TTC549 (cell line): ENCODE data around the gene FGF12.
"Not testable (repeated sequence)": the region's sequence is repeated elsewhere in the genome, so short reads cannot be mapped to it uniquely, and the experiment has no call there.

Experiments
- FAIRE-seq: peaks from 2 replicates; lab custom pipeline; 2012; peaks lifted over from hg19 to GRCh38; lab: Jason Lieb, UNC

The FGF12 gene

GRCh38 chr3:192577811-192578210 lies 149.5 kb downstream of the FGF12 start:
- FAIRE-seq: no peak

DNA sequence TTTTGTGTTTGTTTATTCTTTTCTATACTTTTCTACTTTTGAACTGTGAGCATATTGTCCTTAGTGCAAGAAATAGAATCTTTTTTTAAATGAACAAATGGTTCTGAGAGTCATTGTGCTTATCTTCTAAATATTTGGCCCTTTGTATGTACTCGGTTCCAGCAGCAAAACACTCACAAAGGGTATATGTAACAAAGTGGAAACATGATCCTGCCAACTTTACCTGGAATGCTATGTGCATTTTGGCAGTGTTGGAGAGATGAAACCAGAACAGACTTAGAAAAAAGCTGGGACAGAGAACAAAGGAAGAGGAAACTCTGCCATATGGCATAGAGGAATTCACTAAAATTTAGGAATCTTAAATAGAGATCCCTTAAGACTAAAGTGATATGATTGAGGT lies 150.1 kb downstream of the FGF12 start:
- FAIRE-seq: no peak

- FAIRE-seq: not testable (repeated sequence)
These were observed 150.6 kb downstream of the FGF12 start for GRCh38 chr3:192576704-192577103.

GRCh38 chr3:192575879-192576506 lies 151.3 kb downstream of the FGF12 start:
- no peak for FAIRE-seq

DNA sequence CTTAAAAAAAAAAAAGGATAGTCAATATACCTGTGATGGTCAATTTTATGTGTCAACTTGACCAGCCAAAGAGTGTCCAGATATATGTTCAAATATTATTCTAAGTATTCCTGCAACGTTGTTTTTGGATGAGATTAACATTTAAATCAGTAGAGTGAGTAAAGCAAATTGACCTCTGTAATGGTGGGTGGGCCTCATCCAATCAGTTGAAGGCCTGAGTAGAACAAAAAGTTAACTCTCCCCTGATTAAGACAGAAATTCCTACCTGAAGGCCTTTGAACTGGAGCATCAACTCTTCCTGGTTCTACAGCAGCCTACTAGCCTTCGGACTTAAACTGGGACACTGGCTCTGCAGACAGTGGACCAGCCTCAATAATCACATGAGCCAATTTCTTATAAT lies 154.1 kb downstream of the FGF12 start:
- FAIRE-seq: no peak

GRCh38 chr3:192570821-192571791 lies 156.2 kb downstream of the FGF12 start:
- FAIRE-seq: no peak

- no peak for FAIRE-seq
These were observed 157.0 kb downstream of the FGF12 start for GRCh38 chr3:192570315-192570714.

- peak; percentile 77 for FAIRE-seq
These were observed 160.5 kb downstream of the FGF12 start for GRCh38 chr3:192566706-192567290.

GRCh38 chr3:192564611-192565010 lies 162.7 kb downstream of the FGF12 start:
- no peak for FAIRE-seq

DNA sequence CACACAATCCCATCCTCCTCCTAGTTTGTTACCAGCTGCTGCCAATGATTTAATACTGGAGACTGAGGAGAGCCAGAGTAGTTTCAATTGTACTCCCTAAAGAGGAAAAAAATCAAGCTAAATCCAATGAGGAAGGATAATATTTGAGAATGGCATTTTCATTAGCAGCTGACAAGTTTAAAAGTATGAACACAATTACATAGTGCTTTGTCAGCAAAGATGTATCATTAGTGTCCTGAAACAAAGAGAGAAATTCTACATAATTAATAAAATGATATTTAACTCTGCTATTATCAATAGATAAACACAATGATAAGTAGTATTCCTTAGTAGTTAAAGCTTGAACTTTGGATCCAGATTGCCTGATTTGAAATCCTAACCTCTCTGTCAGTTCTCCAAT lies 163.9 kb downstream of the FGF12 start:
- no peak for FAIRE-seq

- no peak for FAIRE-seq
These were observed 173.6 kb downstream of the FGF12 start for GRCh38 chr3:192553707-192554106.

- no peak for FAIRE-seq
These were observed 177.0 kb downstream of the FGF12 start for GRCh38 chr3:192550356-192550755.

DNA sequence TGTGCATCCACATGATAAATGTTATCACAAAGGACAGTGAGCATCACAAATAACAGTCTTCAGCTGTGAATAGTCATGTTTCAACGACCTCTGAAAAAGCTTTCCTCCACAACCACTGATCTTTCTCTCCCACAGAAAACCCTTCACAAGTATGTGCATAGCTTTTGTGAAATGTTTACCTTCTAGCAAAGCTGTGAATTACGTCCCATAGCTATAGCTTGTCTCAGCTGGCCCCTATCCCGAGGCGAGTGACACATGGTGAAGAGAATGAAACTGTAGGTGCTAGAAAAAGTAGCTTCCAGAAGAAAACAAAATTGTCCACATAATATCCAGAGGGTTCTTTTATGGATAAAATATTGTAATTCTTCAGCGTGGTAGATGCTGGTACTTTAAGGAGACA lies 182.0 kb downstream of the FGF12 start:
- FAIRE-seq: no peak

DNA sequence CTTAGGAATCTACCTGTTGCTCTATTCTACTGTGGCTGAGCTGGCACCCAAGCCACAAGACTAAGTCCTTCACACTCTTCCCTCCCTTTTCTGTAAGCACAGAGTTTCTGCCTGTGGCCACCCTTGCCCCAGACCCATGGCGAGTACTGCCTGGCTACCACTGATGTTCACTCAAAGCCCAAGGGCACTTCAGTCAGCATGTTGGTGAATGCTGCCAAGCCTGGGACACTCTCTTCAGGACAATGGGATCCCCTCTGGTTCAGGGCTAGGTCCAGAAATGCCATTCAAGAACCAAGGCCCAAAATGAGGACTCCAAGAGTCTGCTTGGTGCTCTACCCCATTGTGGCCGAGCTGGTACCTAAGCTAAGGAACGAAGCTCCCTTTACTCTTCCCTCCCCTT lies 184.2 kb downstream of the FGF12 start:
- FAIRE-seq: no peak

- no peak for FAIRE-seq
These were observed 210.5 kb downstream of the FGF12 start for GRCh38 chr3:192516820-192517219.

- no peak for FAIRE-seq
These were observed 211.7 kb downstream of the FGF12 start for GRCh38 chr3:192515664-192516045.

DNA sequence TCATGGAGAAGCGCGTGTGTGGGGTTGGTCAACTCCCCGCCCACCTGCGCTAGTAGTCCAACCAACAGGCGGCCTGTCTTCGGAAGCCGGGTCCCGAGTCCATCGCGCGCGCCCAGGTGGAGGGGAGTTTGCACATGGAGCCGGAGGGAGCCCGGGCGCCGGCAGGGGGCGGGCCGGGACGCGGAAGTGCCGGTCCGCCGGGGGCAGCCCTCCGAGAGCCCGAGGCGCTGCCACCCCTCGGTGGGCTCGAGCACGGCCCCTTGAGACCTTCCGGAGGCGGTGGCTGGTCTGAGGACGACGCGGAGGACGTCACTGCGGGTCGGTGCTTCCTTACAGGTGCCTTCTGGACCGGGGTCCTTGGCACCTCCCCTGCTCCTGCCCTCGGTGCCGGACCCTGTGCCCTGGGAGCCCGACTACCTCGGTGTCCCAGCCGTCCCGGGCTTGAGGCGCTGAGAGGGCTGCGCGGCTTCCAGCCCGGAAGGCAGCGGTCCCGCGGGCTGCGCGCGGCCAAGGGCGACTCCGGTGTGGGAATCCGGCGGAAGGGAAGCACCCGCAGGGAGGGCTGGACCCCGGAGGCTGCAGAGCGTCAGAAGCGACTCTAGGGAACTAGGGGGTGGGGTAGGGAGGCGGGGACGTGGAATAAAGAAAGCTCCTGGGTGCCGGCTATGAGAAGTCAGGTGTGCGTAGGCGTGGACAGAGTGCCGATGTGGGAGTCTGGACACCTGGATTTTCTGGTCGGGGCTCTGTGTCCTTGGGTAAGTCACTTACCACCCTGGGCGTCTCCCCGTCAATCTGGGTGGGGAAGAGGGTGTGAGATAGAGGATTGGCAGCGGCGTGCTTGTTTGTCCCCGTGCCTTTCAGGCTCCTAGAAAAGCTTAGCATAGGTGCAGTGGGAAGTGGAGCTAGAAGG lies 212.3 kb downstream of the FGF12 start:
- no peak for FAIRE-seq

DNA sequence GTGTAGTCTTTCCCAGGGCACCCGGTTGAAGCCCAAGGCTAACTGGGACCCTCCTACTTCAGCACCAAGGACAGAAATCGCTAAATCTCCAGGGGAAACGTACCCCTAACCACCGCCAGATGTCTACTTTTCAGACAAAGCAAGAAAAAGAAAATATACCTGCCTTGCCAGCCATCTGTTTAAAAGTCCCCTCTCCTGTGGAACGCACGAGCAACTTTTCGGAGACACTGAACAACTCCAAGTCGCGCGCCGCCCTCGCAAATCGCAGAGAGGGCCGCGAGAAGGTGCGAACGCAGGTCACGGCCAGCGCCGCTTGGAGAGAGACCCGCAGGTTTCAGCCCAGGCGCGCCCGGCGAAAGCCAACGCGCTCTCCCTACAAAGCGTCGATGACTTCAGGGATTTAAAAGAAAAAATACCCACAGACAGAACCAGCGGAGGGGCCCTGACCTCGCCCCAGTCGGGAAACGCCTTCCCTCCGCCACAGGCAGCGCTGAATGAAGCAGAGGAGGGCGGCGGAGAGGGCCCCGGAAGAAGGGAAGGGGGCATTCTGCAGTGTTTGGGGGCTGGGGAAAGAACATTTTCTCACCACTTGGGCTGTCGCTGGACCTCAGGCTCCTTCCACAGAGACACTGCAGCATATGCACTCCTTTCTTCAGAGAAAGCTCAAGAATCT lies 213.1 kb downstream of the FGF12 start:
- FAIRE-seq: no peak

- no peak for FAIRE-seq
These were observed 221.6 kb downstream of the FGF12 start for GRCh38 chr3:192505731-192506130.

DNA sequence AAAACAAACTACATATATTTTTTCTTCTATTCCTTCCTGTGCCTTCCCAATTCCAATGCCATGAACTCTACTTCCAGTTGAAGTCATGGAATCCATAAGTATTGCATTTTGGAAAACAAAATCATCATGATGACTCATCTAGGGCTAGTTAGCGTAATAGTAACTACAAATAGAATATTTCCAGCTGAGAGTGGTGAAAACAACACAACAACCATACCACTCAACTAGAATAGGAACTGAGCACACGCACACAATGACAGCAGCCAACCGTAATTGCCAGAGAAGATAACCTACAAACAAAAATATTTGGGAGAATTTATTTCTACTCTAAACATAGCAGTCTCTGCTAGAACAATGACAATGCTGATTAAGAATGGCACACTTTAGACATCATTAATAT lies 225.9 kb downstream of the FGF12 start:
- FAIRE-seq: no peak

DNA sequence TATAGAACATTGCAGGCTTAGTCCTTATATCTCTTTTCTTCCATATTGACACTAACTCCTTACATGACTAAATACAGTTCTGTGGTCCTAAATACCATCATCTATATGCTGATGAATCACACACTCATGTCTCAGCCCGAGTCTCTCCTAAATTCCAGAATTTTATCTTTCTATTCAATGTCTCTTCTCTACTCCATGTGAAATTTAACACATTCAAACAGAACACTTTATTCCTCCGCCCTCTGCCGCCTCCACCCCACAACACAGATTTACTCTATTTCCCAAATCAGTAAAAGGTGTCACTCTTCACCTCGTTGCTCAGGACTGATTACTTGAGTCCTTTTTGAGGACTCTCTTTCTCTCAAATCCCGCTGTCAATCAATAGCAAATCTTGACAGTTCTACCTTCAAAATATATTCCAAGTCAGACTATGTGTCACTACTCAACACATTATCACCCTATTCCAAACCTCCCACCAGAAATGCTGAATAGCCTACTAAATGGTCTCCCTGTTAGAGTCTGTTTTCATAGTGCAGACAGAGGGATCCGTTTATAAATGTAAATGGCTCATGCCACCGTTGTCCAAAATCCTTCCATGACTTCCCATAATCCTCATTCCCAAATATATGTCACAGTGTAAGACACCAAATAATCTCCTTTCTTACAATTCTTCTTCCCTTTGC lies 230.3 kb downstream of the FGF12 start:
- FAIRE-seq: no peak
